ENCODE measurements around the gene APP. TPM values are rescaled to one million over a fixed set of nuclear protein-coding genes. Genes with fewer than 3 reads are reported as not detected.

Gene APP
- total RNA-seq, 1 donor, result 373 TPM

GRCh38 chr21:25994758-25995163 is 175.8 kb downstream of the APP start:
- Histone ChIP-seq H3K79me2 (ENCODE audit: insufficient read depth, low read length) (no peaks in the 10 kb centered on the region), H3K4me1 (ENCODE audit: insufficient read depth, low read length) (no peaks in the 10 kb centered on the region), H3K27ac (ENCODE audit: low read depth, low read length) (no peak overlapping the region), H3K9me3 (ENCODE audit: low read depth, low read length) (no peaks in the 10 kb centered on the region), H3K4me2 (ENCODE audit: insufficient read depth, low read length) (no peak overlapping the region), H3K4me3 (ENCODE audit: insufficient read depth, low read length) (no peak overlapping the region), H3K36me3 (ENCODE audit: insufficient read depth, low read length) (peaks cover 7% of the 10 kb centered on the region), H3K27me3 (ENCODE audit: insufficient read depth, low read length) (no peaks in the 10 kb centered on the region), H4K20me1 (ENCODE audit: insufficient read depth, low read length) (no peaks in the 10 kb centered on the region), H2AFZ (ENCODE audit: low read length) (no peak overlapping the region)
- no peak for TF ChIP-seq CTCF (IDR thresholded peaks at IDR 0.05; ENCODE audit: extremely low read depth, low read depth, low read length)
- no peak for DNase-seq (ENCODE audit: insufficient read length, low spot score, missing footprints)

- TF ChIP-seq CTCF (IDR thresholded peaks at IDR 0.05; ENCODE audit: extremely low read depth, low read depth, low read length), result no peak
- Histone ChIP-seq H3K27me3 (ENCODE audit: insufficient read depth, low read length) (no peaks in the 10 kb centered on the region), H3K4me3 (ENCODE audit: insufficient read depth, low read length) (no peak overlapping the region)
Observed at GRCh38 chr21:25988738-25989137, 181.8 kb downstream of the APP start.

GRCh38 chr21:25987531-25987930 is 183.0 kb downstream of the APP start:
- TF ChIP-seq CTCF (IDR thresholded peaks at IDR 0.05; ENCODE audit: extremely low read depth, low read depth, low read length), result no peak
- H3K27me3 ChIP-seq (ENCODE audit: insufficient read depth, low read length), result no peaks in the 10 kb centered on the region

More at GRCh38 chr21:25988738-25989137, 181.8 kb downstream of the APP start:
- no peak for DNase-seq (ENCODE audit: insufficient read length, low spot score, missing footprints)
- no peaks in the 10 kb centered on the region for H3K9me3 ChIP-seq (ENCODE audit: low read depth, low read length)
- no peaks in the 10 kb centered on the region for H3K79me2 ChIP-seq (ENCODE audit: insufficient read depth, low read length)
- H3K4me2 ChIP-seq (ENCODE audit: insufficient read depth, low read length), result no peak overlapping the region
- H3K4me1 ChIP-seq (ENCODE audit: insufficient read depth, low read length), result no peaks in the 10 kb centered on the region
- peaks cover 16% of the 10 kb centered on the region for H3K36me3 ChIP-seq (ENCODE audit: insufficient read depth, low read length)
- H3K27ac ChIP-seq (ENCODE audit: low read depth, low read length), result no peak overlapping the region
- H2AFZ ChIP-seq (ENCODE audit: low read length), result no peak overlapping the region
- no peaks in the 10 kb centered on the region for H4K20me1 ChIP-seq (ENCODE audit: insufficient read depth, low read length)

GRCh38 chr21:25986928-25987327 is 183.6 kb downstream of the APP start:
- no peak overlapping the region for H3K27ac ChIP-seq (ENCODE audit: low read depth, low read length)
- H3K36me3 ChIP-seq (ENCODE audit: insufficient read depth, low read length), result peaks cover 10% of the 10 kb centered on the region
- no peaks in the 10 kb centered on the region for H3K4me1 ChIP-seq (ENCODE audit: insufficient read depth, low read length)
- no peak for DNase-seq (ENCODE audit: insufficient read length, low spot score, missing footprints)
- no peak overlapping the region for H3K4me3 ChIP-seq (ENCODE audit: insufficient read depth, low read length)
- no peaks in the 10 kb centered on the region for H3K9me3 ChIP-seq (ENCODE audit: low read depth, low read length)
- H3K79me2 ChIP-seq (ENCODE audit: insufficient read depth, low read length), result no peaks in the 10 kb centered on the region
- H3K27me3 ChIP-seq (ENCODE audit: insufficient read depth, low read length), result no peaks in the 10 kb centered on the region
- no peak overlapping the region for H3K4me2 ChIP-seq (ENCODE audit: insufficient read depth, low read length)
- H4K20me1 ChIP-seq (ENCODE audit: insufficient read depth, low read length), result no peaks in the 10 kb centered on the region
- H2AFZ ChIP-seq (ENCODE audit: low read length), result no peak overlapping the region
- no peak for TF ChIP-seq CTCF (IDR thresholded peaks at IDR 0.05; ENCODE audit: extremely low read depth, low read depth, low read length)

More at GRCh38 chr21:25987531-25987930, 183.0 kb downstream of the APP start:
- no peak overlapping the region for H3K27ac ChIP-seq (ENCODE audit: low read depth, low read length)
- H2AFZ ChIP-seq (ENCODE audit: low read length), result no peak overlapping the region
- H4K20me1 ChIP-seq (ENCODE audit: insufficient read depth, low read length), result no peaks in the 10 kb centered on the region
- H3K4me1 ChIP-seq (ENCODE audit: insufficient read depth, low read length), result no peaks in the 10 kb centered on the region
- H3K9me3 ChIP-seq (ENCODE audit: low read depth, low read length), result no peaks in the 10 kb centered on the region
- H3K4me2 ChIP-seq (ENCODE audit: insufficient read depth, low read length), result no peak overlapping the region
- no peaks in the 10 kb centered on the region for H3K79me2 ChIP-seq (ENCODE audit: insufficient read depth, low read length)
- no peak for DNase-seq (ENCODE audit: insufficient read length, low spot score, missing footprints)
- H3K4me3 ChIP-seq (ENCODE audit: insufficient read depth, low read length), result no peak overlapping the region
- peaks cover 10% of the 10 kb centered on the region for H3K36me3 ChIP-seq (ENCODE audit: insufficient read depth, low read length)

Measured in osteoblast (primary cell).